OCI-LY1 (cell line): ENCODE measurements around the gene C19orf67.

Source experiments
- CTCF ChIP-seq: fragments of 200-600 bp; sonication (generic), shearing (Covaris generic); IDR thresholded peaks from 2 replicates; pipeline ENCODE4 v1.5.1; 2017; ENCODE audit warnings: mild to moderate bottlenecking, antibody characterized with exemption, low read length, moderate library complexity, mixed read lengths
- EZH2 ChIP-seq: fragments of 200-600 bp; sonication (generic), shearing (Covaris generic); IDR thresholded peaks from 2 replicates; pipeline ENCODE4 v1.8.0; 2017; ENCODE audit warnings: borderline replicate concordance, mixed run types, mild to moderate bottlenecking, antibody characterized with exemption, low read length, moderate library complexity, mixed read lengths

GRCh38 chr19:14050512-14050911 lies 35.1 kb downstream of the C19orf67 start:
- TF ChIP-seq CTCF, result no peak
- TF ChIP-seq EZH2, result no peak
